ENCODE data around the gene MAEA.

- no peak for TF ChIP-seq CTCF (IDR thresholded peaks at IDR 0.05; ENCODE audit: poor library complexity)
- no peak for TF ChIP-seq EZH2 (IDR thresholded peaks at IDR 0.05; ENCODE audit: borderline replicate concordance)
Measured at GRCh38 chr4:1362046-1362445, 72.4 kb downstream of the MAEA start.
